ENCODE results near the gene ATP11A.
"Not testable (repeated sequence)": the region's sequence is repeated elsewhere in the genome, so short reads cannot be mapped to it uniquely, and the experiment has no call there.

Gene ATP11A

DNA sequence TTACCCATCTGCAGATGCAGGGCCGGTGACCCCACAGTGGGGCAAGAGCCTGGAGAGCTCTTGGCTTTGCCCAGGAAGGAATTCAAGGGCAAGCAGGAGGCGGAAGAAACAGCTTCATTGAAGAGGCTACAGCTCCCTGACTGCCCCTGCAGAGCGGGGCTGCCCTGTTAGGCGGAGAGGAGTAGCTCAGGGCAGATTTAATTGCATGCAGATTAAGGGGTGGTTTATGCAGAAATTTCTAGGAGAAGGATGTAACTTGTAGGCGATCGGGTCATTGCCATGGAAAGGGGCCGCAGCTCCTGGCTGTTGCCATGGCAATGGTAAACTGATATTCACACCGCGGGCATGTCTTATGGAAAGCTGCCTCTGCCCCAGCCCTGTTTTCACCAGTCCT is 94.1 kb downstream of the ATP11A start:
- no peak overlapping the region for H3K4me3 ChIP-seq (ENCODE audit: low read depth, low read length)
- peaks cover 28% of the 10 kb centered on the region for H3K36me3 ChIP-seq (ENCODE audit: control insufficient read depth, insufficient read depth, low read length)
- peaks cover 15% of the 10 kb centered on the region for H3K4me1 ChIP-seq (ENCODE audit: control insufficient read depth, insufficient read depth, low read length)
- H3K27me3 ChIP-seq (ENCODE audit: control insufficient read depth, insufficient read depth, low read length) = no peaks in the 10 kb centered on the region
- no peak overlapping the region for H3K9ac ChIP-seq (ENCODE audit: low read depth, low read length)
- H3K27ac ChIP-seq (ENCODE audit: low read depth, low read length) = no peak overlapping the region
- peaks cover 27% of the 10 kb centered on the region for H3K9me3 ChIP-seq (ENCODE audit: control insufficient read depth, insufficient read depth, low read length)

DNA sequence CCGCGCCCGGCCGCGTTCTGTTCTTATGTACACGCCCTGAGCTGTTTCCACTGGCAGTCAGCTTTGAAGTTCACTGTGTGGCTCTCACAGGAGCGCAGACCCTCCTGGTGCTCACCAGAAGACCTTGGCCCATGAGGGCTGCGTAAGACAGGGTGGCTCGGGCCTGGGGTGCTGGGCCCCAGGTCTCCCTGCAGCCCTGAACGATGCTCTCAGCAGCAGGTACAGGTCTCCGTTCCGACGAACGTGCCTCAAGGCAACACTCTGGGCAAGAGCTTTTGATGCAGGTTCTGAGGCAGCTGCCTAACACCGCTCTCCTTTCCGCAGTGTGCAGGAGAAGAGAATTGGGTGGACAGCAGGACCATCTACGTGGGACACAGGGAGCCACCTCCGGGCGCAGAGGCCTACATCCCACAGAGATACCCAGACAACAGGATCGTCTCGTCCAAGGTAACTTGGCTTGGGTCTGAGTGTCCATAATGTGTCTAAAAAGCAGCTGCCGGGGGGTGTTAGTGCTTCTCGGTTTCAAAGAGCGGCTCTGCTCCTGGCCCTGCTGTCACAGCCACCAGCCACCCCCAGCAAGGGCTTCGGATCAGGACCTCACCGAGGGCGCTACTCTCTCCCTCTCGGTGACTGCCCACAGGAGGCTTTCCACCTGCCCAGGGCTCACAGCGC is 95.1 kb downstream of the ATP11A start:
- Histone ChIP-seq H3K9me3 (ENCODE audit: control insufficient read depth, insufficient read depth, low read length) (peaks cover 34% of the 10 kb centered on the region), H3K4me1 (ENCODE audit: control insufficient read depth, insufficient read depth, low read length) (peaks cover 13% of the 10 kb centered on the region), H3K4me3 (ENCODE audit: low read depth, low read length) (no peak overlapping the region), H3K9ac (ENCODE audit: low read depth, low read length) (no peak overlapping the region), H3K27ac (ENCODE audit: low read depth, low read length) (no peak overlapping the region), H3K27me3 (ENCODE audit: control insufficient read depth, insufficient read depth, low read length) (no peaks in the 10 kb centered on the region), H3K36me3 (ENCODE audit: control insufficient read depth, insufficient read depth, low read length) (peaks cover 32% of the 10 kb centered on the region)

DNA sequence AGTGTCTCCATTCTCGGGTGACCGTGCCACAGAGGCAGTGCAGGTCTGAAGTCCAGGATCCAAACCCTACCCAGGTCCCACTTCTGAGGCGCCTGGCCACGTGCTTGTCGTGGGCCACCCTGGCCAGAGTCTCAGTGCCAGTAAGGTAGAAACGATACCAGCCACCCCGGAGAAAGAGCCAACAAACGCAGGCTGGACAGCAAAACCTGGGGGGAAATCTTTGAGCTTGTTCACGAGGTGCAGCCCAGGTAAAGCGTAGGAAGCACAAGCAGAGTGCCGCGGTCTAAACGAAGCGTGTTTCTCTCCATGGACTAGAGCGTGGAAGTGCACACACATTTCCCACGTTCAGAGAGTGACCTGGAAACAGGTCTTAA is 95.6 kb downstream of the ATP11A start:
- no peaks in the 10 kb centered on the region for H3K27me3 ChIP-seq (ENCODE audit: control insufficient read depth, insufficient read depth, low read length)
- H3K9ac ChIP-seq (ENCODE audit: low read depth, low read length) = no peak overlapping the region
- H3K4me3 ChIP-seq (ENCODE audit: low read depth, low read length) = no peak overlapping the region
- peaks cover 8% of the 10 kb centered on the region for H3K4me1 ChIP-seq (ENCODE audit: control insufficient read depth, insufficient read depth, low read length)
- peaks cover 34% of the 10 kb centered on the region for H3K9me3 ChIP-seq (ENCODE audit: control insufficient read depth, insufficient read depth, low read length)
- no peak overlapping the region for H3K27ac ChIP-seq (ENCODE audit: low read depth, low read length)
- peaks cover 32% of the 10 kb centered on the region for H3K36me3 ChIP-seq (ENCODE audit: control insufficient read depth, insufficient read depth, low read length)

DNA sequence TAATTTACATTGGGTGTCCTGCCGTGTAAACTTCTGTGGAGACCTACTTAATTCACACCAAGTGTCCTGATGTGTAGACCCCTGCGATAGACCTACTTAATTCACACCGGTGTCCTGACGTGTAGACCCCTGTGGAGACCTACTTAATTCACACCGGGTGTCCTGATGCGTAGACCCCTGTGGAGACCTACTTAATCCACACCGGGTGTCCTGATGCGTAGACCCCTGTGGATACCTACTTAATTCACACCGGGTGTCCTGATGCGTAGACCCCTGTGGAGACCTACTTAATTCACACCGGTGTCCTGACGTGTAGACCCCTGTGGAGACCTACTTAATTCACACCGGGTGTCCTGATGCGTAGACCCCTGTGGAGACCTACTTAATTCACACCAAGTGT is 97.0 kb downstream of the ATP11A start:
- H3K27me3 ChIP-seq (ENCODE audit: control insufficient read depth, insufficient read depth, low read length); H3K27ac ChIP-seq (ENCODE audit: low read depth, low read length); H3K9ac ChIP-seq (ENCODE audit: low read depth, low read length); H3K4me3 ChIP-seq (ENCODE audit: low read depth, low read length): not testable (repeated sequence)
- Histone ChIP-seq H3K36me3 (ENCODE audit: control insufficient read depth, insufficient read depth, low read length) (peaks cover 32% of the 10 kb centered on the region), H3K4me1 (ENCODE audit: control insufficient read depth, insufficient read depth, low read length) (peaks cover 13% of the 10 kb centered on the region; the same call in 1 of the 2 replicates), H3K9me3 (ENCODE audit: control insufficient read depth, insufficient read depth, low read length) (peaks cover 34% of the 10 kb centered on the region)

DNA sequence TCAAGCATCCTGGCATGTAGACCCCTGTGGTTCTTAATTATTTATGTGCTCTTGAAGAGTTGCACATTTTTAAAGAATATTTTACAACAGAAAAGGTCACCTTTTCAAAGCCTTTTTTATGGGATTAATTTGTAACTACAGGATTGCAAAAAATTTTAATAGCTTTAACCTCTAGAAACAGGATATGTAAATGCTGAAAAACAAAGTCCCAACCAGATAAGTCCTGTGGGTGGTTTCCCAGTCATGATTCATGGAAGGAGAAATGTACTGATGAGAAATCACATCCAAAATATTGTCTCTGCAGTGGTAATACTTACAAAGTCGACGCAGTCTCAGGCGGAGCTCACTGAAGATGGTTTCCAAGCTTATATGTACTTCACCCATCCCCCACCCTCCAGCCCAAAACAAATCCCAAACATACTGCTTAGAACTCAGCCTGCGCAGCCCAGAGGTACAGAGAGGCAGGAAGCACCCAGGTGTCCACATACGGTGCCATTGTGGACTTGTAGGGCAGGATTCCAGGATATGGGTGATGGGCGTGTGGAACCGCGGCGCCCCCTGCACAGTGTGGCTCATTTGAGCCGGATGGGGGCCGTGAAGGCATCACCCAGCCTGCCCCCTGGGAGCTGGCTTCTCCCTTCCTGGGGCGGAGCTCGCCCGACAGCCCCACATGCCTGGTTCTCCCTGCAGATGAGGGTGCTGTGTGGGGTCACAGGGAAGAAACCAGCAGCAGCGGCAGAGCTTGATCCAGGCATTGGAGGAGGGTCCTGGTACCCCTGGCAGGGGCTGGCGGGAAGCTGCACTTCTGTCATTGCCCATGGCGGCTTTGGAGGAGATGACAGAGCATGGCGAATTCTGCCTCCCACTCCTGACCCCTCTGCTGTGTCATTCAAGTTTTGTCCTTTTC is 101.2 kb downstream of the ATP11A start:
- H3K4me3 ChIP-seq (ENCODE audit: low read depth, low read length) = no peak overlapping the region
- H3K4me1 ChIP-seq (ENCODE audit: control insufficient read depth, insufficient read depth, low read length) = peaks cover 13% of the 10 kb centered on the region; the same call in 1 of the 2 replicates
- no peaks in the 10 kb centered on the region for H3K27me3 ChIP-seq (ENCODE audit: control insufficient read depth, insufficient read depth, low read length)
- H3K9me3 ChIP-seq (ENCODE audit: control insufficient read depth, insufficient read depth, low read length) = peaks cover 27% of the 10 kb centered on the region
- no peak overlapping the region for H3K27ac ChIP-seq (ENCODE audit: low read depth, low read length)
- H3K9ac ChIP-seq (ENCODE audit: low read depth, low read length) = no peak overlapping the region
- H3K36me3 ChIP-seq (ENCODE audit: control insufficient read depth, insufficient read depth, low read length) = peaks cover 23% of the 10 kb centered on the region

DNA sequence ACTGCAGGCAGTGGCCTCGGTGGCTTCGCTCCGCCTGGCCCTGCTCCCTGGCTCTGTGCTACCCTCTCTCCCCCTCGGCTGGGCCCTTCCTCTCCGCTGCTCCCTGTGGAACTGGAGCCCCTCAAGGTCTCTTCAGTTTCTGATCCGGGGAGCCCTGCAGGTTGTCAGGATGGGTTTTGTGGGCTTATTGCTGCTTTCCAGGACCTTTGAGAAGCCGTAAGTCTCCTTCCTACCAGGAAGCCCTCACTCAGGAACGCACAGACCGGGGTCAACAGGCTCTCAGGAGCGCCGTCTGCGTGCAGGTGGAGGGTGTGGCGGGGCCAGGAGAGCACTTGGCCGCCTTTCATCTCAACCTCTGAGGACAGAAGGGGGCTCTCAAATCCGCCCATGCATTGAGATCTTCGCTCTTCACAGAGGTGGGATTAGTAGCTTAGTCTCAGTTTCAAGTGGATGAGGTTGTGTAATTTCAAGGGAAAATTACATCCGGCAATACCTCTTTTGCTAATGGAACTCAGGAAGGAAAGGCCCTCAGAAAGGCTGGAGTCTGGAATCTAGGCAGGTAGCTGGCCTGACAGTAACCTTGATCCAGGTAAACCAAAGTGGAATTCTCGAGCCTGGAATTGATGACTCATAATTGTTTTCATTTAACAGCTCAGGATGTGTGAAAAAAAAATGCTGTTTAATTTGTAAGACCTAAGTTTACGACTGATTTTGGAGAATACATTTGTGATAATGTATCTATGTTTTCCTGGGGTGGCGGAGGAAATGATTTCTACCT is 102.0 kb downstream of the ATP11A start:
- no peak overlapping the region for H3K9ac ChIP-seq (ENCODE audit: low read depth, low read length)
- no peak overlapping the region for H3K4me3 ChIP-seq (ENCODE audit: low read depth, low read length)
- H3K36me3 ChIP-seq (ENCODE audit: control insufficient read depth, insufficient read depth, low read length) = peaks cover 19% of the 10 kb centered on the region
- H3K9me3 ChIP-seq (ENCODE audit: control insufficient read depth, insufficient read depth, low read length) = peaks cover 23% of the 10 kb centered on the region
- peaks cover 13% of the 10 kb centered on the region; the same call in 1 of the 2 replicates for H3K4me1 ChIP-seq (ENCODE audit: control insufficient read depth, insufficient read depth, low read length)
- no peak overlapping the region for H3K27ac ChIP-seq (ENCODE audit: low read depth, low read length)
- no peaks in the 10 kb centered on the region for H3K27me3 ChIP-seq (ENCODE audit: control insufficient read depth, insufficient read depth, low read length)

DNA sequence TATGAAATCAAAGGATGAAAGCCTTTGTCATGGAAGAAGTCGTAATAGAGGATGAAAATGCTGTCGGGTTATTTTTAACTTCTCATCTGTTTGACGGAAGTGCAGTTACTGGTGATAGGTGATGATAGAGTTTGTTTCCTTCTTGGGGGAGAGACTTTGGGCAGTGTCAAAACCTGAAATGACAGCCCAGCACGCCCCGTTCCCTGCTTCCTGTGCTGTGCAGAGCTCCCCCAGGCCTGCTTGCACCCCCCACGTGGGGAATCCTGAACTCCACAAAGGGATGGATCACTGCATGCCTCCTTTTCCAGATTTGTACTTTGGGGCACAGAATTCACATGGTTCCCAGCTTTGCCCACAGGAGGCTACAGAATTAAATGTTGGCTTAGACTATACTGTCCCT is 102.7 kb downstream of the ATP11A start:
- Histone ChIP-seq H3K9ac (ENCODE audit: low read depth, low read length) (no peak overlapping the region), H3K36me3 (ENCODE audit: control insufficient read depth, insufficient read depth, low read length) (peaks cover 19% of the 10 kb centered on the region), H3K4me1 (ENCODE audit: control insufficient read depth, insufficient read depth, low read length) (peaks cover 13% of the 10 kb centered on the region; the same call in 1 of the 2 replicates), H3K4me3 (ENCODE audit: low read depth, low read length) (no peak overlapping the region), H3K27me3 (ENCODE audit: control insufficient read depth, insufficient read depth, low read length) (no peaks in the 10 kb centered on the region), H3K9me3 (ENCODE audit: control insufficient read depth, insufficient read depth, low read length) (peaks cover 22% of the 10 kb centered on the region), H3K27ac (ENCODE audit: low read depth, low read length) (no peak overlapping the region)

DNA sequence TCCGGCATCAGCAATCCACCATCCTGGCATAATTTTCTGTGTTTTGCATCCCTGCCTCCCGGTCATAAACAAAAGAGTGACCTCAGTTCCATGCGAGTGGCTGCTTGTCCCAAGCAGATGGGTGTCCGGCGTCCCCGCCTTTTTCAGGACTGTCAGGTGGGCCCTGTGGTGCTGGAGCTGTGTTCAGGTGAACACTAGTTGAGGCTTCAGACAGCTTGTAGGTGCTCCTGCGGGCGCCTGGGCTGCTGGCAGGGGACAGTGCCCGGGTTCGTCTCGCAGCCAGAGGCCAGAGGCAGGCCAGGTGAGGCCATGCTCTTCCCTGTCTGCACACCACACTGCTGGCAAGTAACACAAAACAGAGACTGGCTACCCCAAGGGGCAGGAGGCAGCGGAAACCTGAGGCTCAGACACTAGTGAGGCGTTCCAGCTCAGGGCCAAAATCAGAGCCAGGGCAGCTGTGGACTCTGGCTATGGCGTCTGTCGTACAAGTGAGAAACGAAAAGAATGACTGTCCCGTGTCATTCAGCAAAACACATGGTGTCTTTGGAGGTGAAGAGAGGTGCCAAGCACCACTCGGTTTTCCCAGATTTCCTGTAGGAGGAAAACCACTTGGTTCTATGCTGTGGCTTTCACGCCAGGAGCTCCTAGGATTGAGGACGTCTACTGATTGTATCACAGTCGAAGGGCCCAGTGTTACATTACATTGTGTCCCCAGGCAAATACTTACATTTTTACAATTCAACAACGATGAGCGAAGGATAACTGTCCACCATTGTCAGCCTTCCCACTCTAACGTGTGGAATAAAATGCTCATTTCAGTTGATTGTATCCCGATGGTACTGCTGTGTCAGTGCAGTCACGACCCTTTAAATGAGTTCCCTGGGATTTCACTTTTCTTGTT is 104.0 kb downstream of the ATP11A start:
- Histone ChIP-seq H3K9me3 (ENCODE audit: control insufficient read depth, insufficient read depth, low read length) (peaks cover 9% of the 10 kb centered on the region), H3K4me3 (ENCODE audit: low read depth, low read length) (no peak overlapping the region), H3K4me1 (ENCODE audit: control insufficient read depth, insufficient read depth, low read length) (peaks cover 13% of the 10 kb centered on the region; the same call in 1 of the 2 replicates), H3K9ac (ENCODE audit: low read depth, low read length) (no peak overlapping the region), H3K27me3 (ENCODE audit: control insufficient read depth, insufficient read depth, low read length) (no peaks in the 10 kb centered on the region), H3K27ac (ENCODE audit: low read depth, low read length) (no peak overlapping the region), H3K36me3 (ENCODE audit: control insufficient read depth, insufficient read depth, low read length) (peaks cover 8% of the 10 kb centered on the region)

DNA sequence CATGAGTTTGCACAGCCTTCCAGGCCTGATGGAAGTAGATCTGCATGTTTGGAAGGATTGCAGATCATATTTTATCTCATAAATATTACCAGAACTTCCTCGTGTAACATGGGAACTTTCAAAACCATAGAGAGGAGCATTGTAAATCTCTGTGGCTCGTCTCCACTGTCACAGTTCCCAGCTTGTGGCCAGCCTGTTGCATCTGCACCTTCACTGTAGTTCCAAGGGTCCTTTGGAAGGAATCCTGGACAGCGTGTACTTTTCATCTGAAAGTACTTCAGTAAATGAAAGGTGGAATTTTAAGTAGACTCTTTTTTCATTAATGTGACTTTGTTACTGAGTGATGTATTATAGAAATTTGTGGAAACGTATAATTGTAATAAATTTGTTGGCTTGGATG is 105.4 kb downstream of the ATP11A start:
- no peak overlapping the region for H3K27ac ChIP-seq (ENCODE audit: low read depth, low read length)

More for the DNA sequence above, 105.4 kb downstream of the ATP11A start:
- no peak overlapping the region for H3K4me3 ChIP-seq (ENCODE audit: low read depth, low read length)
- no peaks in the 10 kb centered on the region for H3K9me3 ChIP-seq (ENCODE audit: control insufficient read depth, insufficient read depth, low read length)
- H3K4me1 ChIP-seq (ENCODE audit: control insufficient read depth, insufficient read depth, low read length) = peaks cover 13% of the 10 kb centered on the region; the same call in 1 of the 2 replicates
- H3K27me3 ChIP-seq (ENCODE audit: control insufficient read depth, insufficient read depth, low read length) = no peaks in the 10 kb centered on the region
- H3K9ac ChIP-seq (ENCODE audit: low read depth, low read length) = no peak overlapping the region
- H3K36me3 ChIP-seq (ENCODE audit: control insufficient read depth, insufficient read depth, low read length) = peaks cover 2% of the 10 kb centered on the region; the same call in 1 of the 2 replicates
